Left lung (tissue), 10 donors: ENCODE results near the gene DEAF1. TPM values are rescaled to one million over a fixed set of nuclear protein-coding genes. Genes with fewer than 3 reads are reported as not detected.
A peak's percentile ranks its signal among the peaks of the same experiment; 100 is the strongest.

Experiments
- ATAC-seq: fragments of 200-7000 bp; cut with Tn5 transposase; one replicate; pipeline ENCODE4 v1.9.1; 2020; ENCODE audit warnings: moderate library complexity
- DNase-seq, 4 donors: peaks; one replicate each; pipeline ENCODE4 v3.0.0-alpha.2; 2013 to 2020
- H3K27ac ChIP-seq, 2 donors: fragments of 200-600 bp; sonication (generic) in 1 of 2; one replicate each; pipeline versions ENCODE4 v1.5.0 to v1.8.0; 2020 to 2021
- H3K27me3 ChIP-seq, 2 donors: fragments of 200-600 bp; sonication (generic) in 1 of 2; one replicate each; pipeline versions ENCODE4 v1.5.0 to v1.8.0; 2020 to 2021
- H3K36me3 ChIP-seq, 2 donors: fragments of 200-600 bp; sonication (generic) in 1 of 2; one replicate each; pipeline versions ENCODE4 v1.5.0 to v1.8.0; 2020 to 2021
- H3K4me1 ChIP-seq, 2 donors: fragments of 200-600 bp; one replicate each; pipeline ENCODE4 v1.8.0; 2021
- H3K4me3 ChIP-seq, 2 donors: fragments of 200-600 bp; sonication (generic) in 1 of 2; one replicate each; pipeline versions ENCODE4 v1.5.0 to v1.8.0; 2020 to 2021; ENCODE audit warnings: mild to moderate bottlenecking in 1 of 2
- H3K9me3 ChIP-seq, 2 donors: fragments of 200-600 bp; sonication (generic) in 1 of 2; one replicate each; pipeline versions ENCODE4 v1.5.0 to v1.8.0; 2020 to 2021
- CTCF ChIP-seq, 2 donors: fragments of 200-600 bp; sonication (generic) in 1 of 2; IDR thresholded peaks; one replicate each; pipeline versions ENCODE4 v1.5.0 to v1.8.0; 2021; ENCODE audit warnings: antibody characterized with exemption in 2 of 2
- intact Hi-C, 2 donors: fragments of 100-400 bp; cut with DNase I; formaldehyde crosslinking; loops; one replicate each; pipeline versions ENCODE4 v1.11.2 to v1.14.2; 2022
- polyA plus RNA-seq, 6 donors: library from polyadenylated mRNA; unstranded; fragments of 120-200 nt; gene quantifications; one replicate each; pipeline ENCODE4 v1.2.1, GENCODE V29; 2013; ENCODE audit not compliant: insufficient read length in 6 of 6
- total RNA-seq, 2 donors: library from RNA; stranded (reverse); fragmentation: NEBNext Ultra II Directional; extraction: Animal tissue kit (Norgen Biotek cat#: 25700); gene quantifications; one replicate each; pipeline ENCODE4 v1.2.1, GENCODE V29; 2021
- donor health status: DM: no; HTN: yes; CAD: no.
- donor health status: DM: no; HTN: no; CAD: no.

The DEAF1 gene
- total and polyA plus RNA-seq, 8 donors: 28.3 to 52.9 (median 38.4) TPM

GRCh38 chr11:719214-720016 lies 24.4 kb upstream of the DEAF1 start:
- no peaks in the 10 kb centered on the region for H3K9me3 ChIP-seq
- H3K36me3 ChIP-seq: peaks cover 0 to 10% of the 10 kb centered on the region in 2 donors
- ATAC-seq (no peak), DNase-seq (no peak)
- H3K4me3 ChIP-seq: no peak overlapping the region
- H3K27me3 ChIP-seq: peaks cover 21 to 60% of the 10 kb centered on the region in 2 donors
- peaks cover 0 to 28% of the 10 kb centered on the region in 2 donors for H3K4me1 ChIP-seq
- H3K27ac ChIP-seq: no peak overlapping the region
- intact Hi-C loops: no loop called here
- TF ChIP-seq CTCF (IDR thresholded peaks at IDR 0.05): no peak

- TF ChIP-seq CTCF (IDR thresholded peaks at IDR 0.05): no peak
- peaks cover 0 to 11% of the 10 kb centered on the region in 2 donors for H3K4me1 ChIP-seq
- no peak overlapping the region for H3K27ac ChIP-seq
- ATAC-seq (no peak), DNase-seq (no peak)
- intact Hi-C loops: no loop called here
- no peak overlapping the region for H3K4me3 ChIP-seq
- H3K27me3 ChIP-seq: peaks cover 0 to 42% of the 10 kb centered on the region in 2 donors
- H3K9me3 ChIP-seq: no peaks in the 10 kb centered on the region
- no peaks in the 10 kb centered on the region for H3K36me3 ChIP-seq
Observed at GRCh38 chr11:714436-714835, 19.4 kb upstream of the DEAF1 start.

GRCh38 chr11:709109-709997 lies 14.3 kb upstream of the DEAF1 start:
- ATAC-seq (no peak), DNase-seq (no peak)
- H3K4me1 ChIP-seq: peaks cover 4 to 38% of the 10 kb centered on the region in 2 donors
- intact Hi-C loops: no loop called here
- no peak overlapping the region for H3K4me3 ChIP-seq
- peaks cover 0 to 4% of the 10 kb centered on the region in 2 donors for H3K36me3 ChIP-seq
- TF ChIP-seq CTCF (IDR thresholded peaks at IDR 0.05): no peak
- peaks cover 0 to 75% of the 10 kb centered on the region in 2 donors for H3K27me3 ChIP-seq
- no peaks in the 10 kb centered on the region for H3K9me3 ChIP-seq
- H3K27ac ChIP-seq: no peak overlapping the region

- H3K9me3 ChIP-seq: no peaks in the 10 kb centered on the region
- H3K4me3 ChIP-seq: no peak overlapping the region
- TF ChIP-seq CTCF (IDR thresholded peaks at IDR 0.05): no peak
- ATAC-seq (no peak), DNase-seq (peak in 1 of 4 donors; percentile 66)
- H3K4me1 ChIP-seq: peaks cover 4 to 47% of the 10 kb centered on the region in 2 donors
- H3K36me3 ChIP-seq: peaks cover 0 to 13% of the 10 kb centered on the region in 2 donors
- intact Hi-C loops: no loop called here
- peaks cover 0 to 70% of the 10 kb centered on the region in 2 donors for H3K27me3 ChIP-seq
- H3K27ac ChIP-seq: no peak overlapping the region
Observed at GRCh38 chr11:708511-708910, 13.5 kb upstream of the DEAF1 start.
